Fibroblast of lung (primary cell): ENCODE results near the gene PNPO. TPM values are rescaled to one million over a fixed set of nuclear protein-coding genes. Genes with fewer than 3 reads are reported as not detected.

ENCODE experiments used
- DNase-seq, 2 donors: peaks; one replicate each; pipeline versions ENCODE4 v3.0.0 to v3.0.0-alpha.2; 2010; ENCODE audit warnings: low read depth in 2 of 2
- H2AFZ ChIP-seq: 2 replicates; pipeline ENCODE4 v1.5.1; 2012; ENCODE audit warnings: low read length, control low read depth, inconsistent platforms
- H3K27ac ChIP-seq: 2 replicates; pipeline ENCODE4 v1.5.1; 2011; ENCODE audit warnings: low read length, control low read depth; ENCODE audit not compliant: insufficient read depth
- H3K27me3 ChIP-seq: 2 replicates; pipeline ENCODE4 v1.5.1; 2011; ENCODE audit warnings: mild to moderate bottlenecking, low read length; ENCODE audit not compliant: control insufficient read depth, insufficient read depth
- H3K36me3 ChIP-seq: 2 replicates; pipeline ENCODE4 v1.5.1; 2011; ENCODE audit warnings: low read length; ENCODE audit not compliant: control insufficient read depth, insufficient read depth
- H3K4me1 ChIP-seq: 2 replicates; pipeline ENCODE4 v1.5.1; 2011; ENCODE audit warnings: low read length; ENCODE audit not compliant: control insufficient read depth, insufficient read depth; ENCODE audit errors: extremely low read depth
- H3K4me2 ChIP-seq: 2 replicates; pipeline ENCODE4 v1.5.1; 2011; ENCODE audit warnings: low read length, control low read depth; ENCODE audit not compliant: insufficient read depth; ENCODE audit errors: extremely low read depth
- H3K4me3 ChIP-seq, 4 experiments: fragments of 200-600 bp in 1 of 4; sonication (generic) in 1 of 4; replicated peaks in 1 of 4; 2 replicates each; pipeline ENCODE4 v1.5.1; 2011 to 2016; ENCODE audit warnings: low read length in 4 of 4, low read depth in 3 of 4, mild to moderate bottlenecking in 3 of 4, control low read depth in 2 of 4, inconsistent platforms in 1 of 4, mixed read lengths in 1 of 4; ENCODE audit not compliant: insufficient read depth in 1 of 4; ENCODE audit errors: control extremely low read depth in 1 of 4
- H3K79me2 ChIP-seq: 2 replicates; pipeline ENCODE4 v1.5.1; 2012; ENCODE audit warnings: mild to moderate bottlenecking, low read length, inconsistent platforms; ENCODE audit not compliant: control insufficient read depth, insufficient read depth
- H3K9ac ChIP-seq: 2 replicates; pipeline ENCODE4 v1.5.1; 2011; ENCODE audit warnings: mild to moderate bottlenecking, low read length, control low read depth; ENCODE audit not compliant: insufficient read depth
- H3K9me3 ChIP-seq: 2 replicates; pipeline ENCODE4 v1.5.1; 2012; ENCODE audit warnings: low read depth, low read length; ENCODE audit not compliant: control insufficient read depth, insufficient read depth
- H4K20me1 ChIP-seq: 2 replicates; pipeline ENCODE4 v1.5.1; 2011; ENCODE audit warnings: low read length; ENCODE audit not compliant: control insufficient read depth, insufficient read depth; ENCODE audit errors: extremely low read depth
- EZH2 ChIP-seq: IDR thresholded peaks from 2 replicates; pipeline ENCODE4 v1.5.1; 2012; ENCODE audit warnings: low read length, control low read depth, mild to moderate bottlenecking; ENCODE audit errors: missing control alignments
- polyA plus RNA-seq, 2 donors: library from polyadenylated mRNA; depleted of rRNA in 1 of 2; stranded (reverse) in 1 of 2; unstranded in 1 of 2; fragments of >200 nt; gene quantifications; 2 replicates each; pipeline ENCODE4 v1.2.1, GENCODE V29; 2011 to 2012; ENCODE audit warnings: missing spikeins in 1 of 2
- total RNA-seq: library from RNA; depleted of rRNA; stranded (reverse); fragments of >200 nt; gene quantifications from 2 replicates; pipeline ENCODE4 v1.2.1, GENCODE V29; 2014
- TF ChIP-seq, protein P1 (sequence below), 2 donors: IDR thresholded peaks in 1 of 2; conservative IDR thresholded peaks in 1 of 2; 1 replicate in 1 of 2; 2 replicates in 1 of 2; pipeline ENCODE4 v1.5.1; 2011 to 2012; ENCODE audit warnings: low read length in 2 of 2, control low read depth in 1 of 2, inconsistent platforms in 1 of 2, low read depth in 1 of 2, mild to moderate bottlenecking in 1 of 2

Gene PNPO
- total and polyA plus RNA-seq, 2 donors (not counting 1 experiment from before 2014, with no cell fraction given): 25.7 to 26.6 TPM

DNA sequence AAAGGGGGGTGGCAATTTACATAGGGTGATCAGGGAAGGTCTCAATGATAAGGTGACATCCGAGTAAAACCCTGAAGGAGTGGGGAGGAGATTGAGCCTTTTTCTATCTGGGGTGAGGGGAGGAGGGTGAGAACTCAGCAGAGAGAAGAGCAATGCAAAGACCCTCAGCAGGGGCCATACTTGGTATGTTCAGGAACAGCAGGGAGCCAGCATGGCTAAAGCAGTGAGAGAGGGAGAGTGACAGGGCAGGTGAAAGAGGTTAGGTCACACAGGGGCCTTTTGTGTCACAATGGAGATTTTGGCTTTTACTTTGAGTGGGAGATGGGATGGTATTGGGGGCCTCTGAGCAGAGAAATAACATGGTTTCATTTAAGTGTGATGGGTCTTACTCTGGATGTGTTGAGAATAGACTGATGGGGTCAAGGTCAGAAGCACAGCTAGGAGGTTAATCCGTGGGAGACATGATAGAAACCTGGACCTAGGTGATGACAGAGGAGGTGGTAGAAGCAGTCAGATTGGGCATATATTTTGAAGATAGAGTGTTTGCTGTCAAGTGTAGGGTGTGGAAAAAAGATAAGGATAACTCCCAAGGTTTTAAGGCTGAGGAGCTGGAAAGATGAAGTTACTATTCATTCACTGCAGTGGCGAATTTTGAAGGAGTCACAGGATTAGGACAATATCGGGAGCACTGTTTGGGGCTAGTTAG, 39.2 kb upstream of the PNPO start:
- DNase-seq: no peak
- Histone ChIP-seq H3K27me3 (no peaks in the 10 kb centered on the region), H3K4me1 (peaks cover 6% of the 10 kb centered on the region), H4K20me1 (no peaks in the 10 kb centered on the region), H3K4me3 (no peak overlapping the region), H3K4me2 (no peak overlapping the region), H3K9me3 (no peaks in the 10 kb centered on the region), H3K79me2 (peaks cover 2% of the 10 kb centered on the region), H2AFZ (no peak overlapping the region), H3K9ac (no peak overlapping the region), H3K36me3 (peaks cover 1% of the 10 kb centered on the region), H3K27ac (no peak overlapping the region)
- TF ChIP-seq, protein P1, sequence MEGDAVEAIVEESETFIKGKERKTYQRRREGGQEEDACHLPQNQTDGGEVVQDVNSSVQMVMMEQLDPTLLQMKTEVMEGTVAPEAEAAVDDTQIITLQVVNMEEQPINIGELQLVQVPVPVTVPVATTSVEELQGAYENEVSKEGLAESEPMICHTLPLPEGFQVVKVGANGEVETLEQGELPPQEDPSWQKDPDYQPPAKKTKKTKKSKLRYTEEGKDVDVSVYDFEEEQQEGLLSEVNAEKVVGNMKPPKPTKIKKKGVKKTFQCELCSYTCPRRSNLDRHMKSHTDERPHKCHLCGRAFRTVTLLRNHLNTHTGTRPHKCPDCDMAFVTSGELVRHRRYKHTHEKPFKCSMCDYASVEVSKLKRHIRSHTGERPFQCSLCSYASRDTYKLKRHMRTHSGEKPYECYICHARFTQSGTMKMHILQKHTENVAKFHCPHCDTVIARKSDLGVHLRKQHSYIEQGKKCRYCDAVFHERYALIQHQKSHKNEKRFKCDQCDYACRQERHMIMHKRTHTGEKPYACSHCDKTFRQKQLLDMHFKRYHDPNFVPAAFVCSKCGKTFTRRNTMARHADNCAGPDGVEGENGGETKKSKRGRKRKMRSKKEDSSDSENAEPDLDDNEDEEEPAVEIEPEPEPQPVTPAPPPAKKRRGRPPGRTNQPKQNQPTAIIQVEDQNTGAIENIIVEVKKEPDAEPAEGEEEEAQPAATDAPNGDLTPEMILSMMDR (conservative IDR thresholded peaks at IDR 0.05 in 1 of 2, IDR thresholded peaks at IDR 0.05 in 1 of 2; ENCODE audit: low read depth in 1 of 2, low read length in 2 of 2): no peak
- no peak for TF ChIP-seq EZH2

DNA sequence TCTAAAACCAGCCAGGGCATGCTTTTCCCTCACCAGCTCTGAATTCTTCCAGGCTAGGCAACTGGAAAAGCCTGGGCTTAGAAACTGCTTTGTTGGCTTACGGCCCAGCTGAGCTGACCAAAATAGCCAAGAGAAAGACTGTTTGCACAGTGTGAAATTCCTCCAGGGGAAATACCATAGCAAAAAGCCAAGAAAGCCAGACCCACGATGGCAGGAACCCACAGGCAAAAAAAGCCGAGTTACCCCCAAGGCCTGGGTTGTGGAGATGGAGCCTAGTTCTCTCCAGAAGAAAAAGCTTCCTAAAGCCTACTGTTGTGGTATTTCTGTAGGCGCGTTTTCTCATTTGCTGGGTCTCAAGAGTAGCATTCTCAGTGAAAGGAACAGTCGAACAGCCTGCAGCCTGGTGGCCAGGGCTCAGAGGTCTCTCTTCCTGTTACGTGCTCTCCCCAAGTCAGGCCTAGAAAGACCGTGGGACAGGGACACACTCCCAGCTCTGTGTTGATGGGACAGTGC, 36.1 kb upstream of the PNPO start:
- Histone ChIP-seq H3K4me1 (peaks cover 6% of the 10 kb centered on the region), H3K4me2 (no peak overlapping the region), H4K20me1 (no peaks in the 10 kb centered on the region), H3K27ac (no peak overlapping the region), H3K36me3 (peaks cover 1% of the 10 kb centered on the region), H3K9me3 (no peaks in the 10 kb centered on the region), H3K4me3 (peak overlapping the region in 1 of 4 experiments; percentile 22), H3K9ac (no peak overlapping the region), H3K79me2 (peaks cover 2% of the 10 kb centered on the region), H2AFZ (no peak overlapping the region), H3K27me3 (no peaks in the 10 kb centered on the region)
- TF ChIP-seq, protein P1 (conservative IDR thresholded peaks at IDR 0.05 in 1 of 2, IDR thresholded peaks at IDR 0.05 in 1 of 2; ENCODE audit: low read depth in 1 of 2, low read length in 2 of 2): no peak
- TF ChIP-seq EZH2: no peak
- peak; percentile 73 to 87 for DNase-seq

DNA sequence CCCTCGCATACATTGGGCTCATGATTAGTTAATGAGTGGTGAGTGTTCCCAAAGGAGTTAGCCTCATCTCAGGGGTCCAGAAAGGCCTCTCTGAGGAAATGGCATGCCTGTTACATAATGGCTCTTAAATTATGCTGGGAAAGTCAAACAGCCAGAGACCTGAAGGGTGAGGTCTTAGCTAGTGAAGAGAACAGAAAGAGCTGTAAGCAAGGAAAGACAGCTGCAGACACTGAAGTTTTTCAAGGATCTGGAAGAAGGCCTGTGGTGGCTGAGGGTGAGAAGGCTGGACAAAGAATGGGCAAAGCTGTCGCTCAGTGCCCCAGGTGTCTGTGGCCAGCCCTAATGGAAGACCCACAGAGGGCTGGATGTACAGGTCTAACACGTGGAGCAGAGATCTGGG, 34.9 kb upstream of the PNPO start:
- Histone ChIP-seq H3K79me2 (peaks cover 2% of the 10 kb centered on the region), H3K9me3 (no peaks in the 10 kb centered on the region), H3K4me2 (no peak overlapping the region), H3K27me3 (no peaks in the 10 kb centered on the region), H3K36me3 (no peaks in the 10 kb centered on the region), H4K20me1 (no peaks in the 10 kb centered on the region), H3K4me1 (peaks cover 6% of the 10 kb centered on the region), H2AFZ (no peak overlapping the region), H3K9ac (no peak overlapping the region), H3K4me3 (no peak overlapping the region), H3K27ac (no peak overlapping the region)
- no peak for TF ChIP-seq EZH2
- TF ChIP-seq, protein P1 (conservative IDR thresholded peaks at IDR 0.05 in 1 of 2, IDR thresholded peaks at IDR 0.05 in 1 of 2; ENCODE audit: low read depth in 1 of 2, low read length in 2 of 2): no peak
- no peak for DNase-seq
